ENCODE measurements around the gene ATP2B2. TPM values are rescaled to one million over a fixed set of nuclear protein-coding genes. Genes with fewer than 3 reads are reported as not detected.
"Not testable (repeated sequence)": the region's sequence is repeated elsewhere in the genome, so short reads cannot be mapped to it uniquely, and the experiment has no call there.

ATP2B2 gene
- total RNA-seq, 1 experiment from 2014 or later = not detected

DNA sequence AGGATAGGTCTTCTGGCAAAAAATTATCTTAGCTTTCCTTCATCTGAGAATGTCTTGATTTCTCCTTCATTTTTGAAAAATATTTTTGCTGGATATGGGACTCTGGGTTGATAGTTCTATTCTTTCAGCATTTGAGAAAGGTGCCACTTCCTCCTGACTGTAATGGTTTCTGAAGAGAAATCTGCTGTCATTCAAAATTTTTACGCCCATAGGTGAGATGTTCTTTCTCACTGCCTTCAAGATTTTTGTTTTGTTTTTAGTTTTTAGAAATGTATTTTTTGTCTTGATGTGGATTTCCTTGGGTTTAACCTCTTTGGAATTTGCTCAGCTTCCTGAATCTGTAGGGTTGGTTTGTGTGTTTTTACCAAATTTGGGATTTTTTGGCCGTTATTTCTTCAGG is 37.1 kb upstream of the ATP2B2 start:
- no peak overlapping the region for H3K4me3 ChIP-seq
- DNase-seq = no peak
- no peak overlapping the region for H3K27ac ChIP-seq
- H3K9me3 ChIP-seq (replicated peaks) = no peaks in the 10 kb centered on the region; the same call in 1 of the 2 replicates
- H3K4me1 ChIP-seq = no peaks in the 10 kb centered on the region
- H3K27me3 ChIP-seq = no peaks in the 10 kb centered on the region
- no peaks in the 10 kb centered on the region for H3K36me3 ChIP-seq

DNA sequence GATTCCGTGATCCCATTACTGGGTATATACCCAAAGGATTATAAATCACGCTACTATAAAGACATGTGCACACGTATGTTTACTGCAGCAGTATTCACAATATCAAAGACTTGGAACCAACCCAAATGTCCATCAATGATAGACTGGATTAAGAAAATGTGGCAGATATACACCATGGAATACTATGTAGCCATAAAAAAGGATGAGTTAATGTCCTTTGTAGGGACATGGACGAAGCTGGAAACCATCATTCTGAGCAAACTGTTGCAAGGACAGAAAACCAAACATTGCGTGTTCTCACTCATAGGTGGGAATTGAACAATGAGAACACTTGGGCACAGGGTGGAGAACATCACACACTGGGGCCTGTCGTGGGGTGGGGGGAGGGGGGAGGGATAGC is 35.0 kb upstream of the ATP2B2 start:
- H3K4me1 ChIP-seq; H3K27me3 ChIP-seq; H3K36me3 ChIP-seq; H3K4me3 ChIP-seq; H3K27ac ChIP-seq; H3K9me3 ChIP-seq (replicated peaks); DNase-seq: not testable (repeated sequence)

DNA sequence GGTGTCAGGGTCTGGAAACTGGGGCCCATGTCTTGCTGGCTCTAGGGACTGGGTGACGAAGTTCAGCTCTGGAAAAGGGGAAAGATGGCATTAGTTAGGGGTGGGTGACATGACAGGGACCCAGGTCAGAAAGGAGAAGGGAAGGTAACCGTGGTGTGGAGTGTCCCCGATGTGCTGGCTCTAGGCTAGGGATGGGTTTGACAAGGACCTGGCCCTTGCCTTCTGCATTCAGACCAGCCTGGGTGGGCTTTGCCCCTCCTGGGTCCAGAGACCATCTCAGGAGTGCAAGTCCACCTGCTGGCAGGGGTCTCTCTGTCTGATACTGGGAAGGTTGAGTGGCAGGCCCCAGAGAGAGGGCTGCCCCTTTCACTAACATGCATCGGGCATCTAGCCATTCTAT is 28.7 kb upstream of the ATP2B2 start:
- no peak overlapping the region for H3K4me3 ChIP-seq
- H3K27ac ChIP-seq = no peak overlapping the region
- no peaks in the 10 kb centered on the region for H3K9me3 ChIP-seq (replicated peaks)
- H3K36me3 ChIP-seq = no peaks in the 10 kb centered on the region
- no peaks in the 10 kb centered on the region for H3K4me1 ChIP-seq
- DNase-seq = no peak
- H3K27me3 ChIP-seq = no peaks in the 10 kb centered on the region

DNA sequence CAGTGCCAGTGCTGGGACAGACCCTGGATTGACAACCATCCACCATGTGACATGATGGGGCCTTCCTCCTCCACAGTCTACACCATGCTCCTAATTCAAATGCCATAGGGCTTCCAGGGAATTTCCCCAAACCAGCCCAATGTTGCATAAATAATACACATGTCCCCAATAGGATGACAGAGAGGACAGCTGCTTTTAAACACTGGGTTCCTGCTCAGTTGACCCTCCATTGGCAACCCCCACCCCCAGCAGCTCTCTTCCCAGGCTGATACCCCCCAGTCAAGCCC is 28.3 kb upstream of the ATP2B2 start:
- Histone ChIP-seq H3K36me3 (no peaks in the 10 kb centered on the region), H3K9me3 (replicated peaks) (no peaks in the 10 kb centered on the region), H3K4me1 (no peaks in the 10 kb centered on the region), H3K27ac (no peak overlapping the region), H3K27me3 (no peaks in the 10 kb centered on the region), H3K4me3 (no peak overlapping the region)
- DNase-seq = no peak

DNA sequence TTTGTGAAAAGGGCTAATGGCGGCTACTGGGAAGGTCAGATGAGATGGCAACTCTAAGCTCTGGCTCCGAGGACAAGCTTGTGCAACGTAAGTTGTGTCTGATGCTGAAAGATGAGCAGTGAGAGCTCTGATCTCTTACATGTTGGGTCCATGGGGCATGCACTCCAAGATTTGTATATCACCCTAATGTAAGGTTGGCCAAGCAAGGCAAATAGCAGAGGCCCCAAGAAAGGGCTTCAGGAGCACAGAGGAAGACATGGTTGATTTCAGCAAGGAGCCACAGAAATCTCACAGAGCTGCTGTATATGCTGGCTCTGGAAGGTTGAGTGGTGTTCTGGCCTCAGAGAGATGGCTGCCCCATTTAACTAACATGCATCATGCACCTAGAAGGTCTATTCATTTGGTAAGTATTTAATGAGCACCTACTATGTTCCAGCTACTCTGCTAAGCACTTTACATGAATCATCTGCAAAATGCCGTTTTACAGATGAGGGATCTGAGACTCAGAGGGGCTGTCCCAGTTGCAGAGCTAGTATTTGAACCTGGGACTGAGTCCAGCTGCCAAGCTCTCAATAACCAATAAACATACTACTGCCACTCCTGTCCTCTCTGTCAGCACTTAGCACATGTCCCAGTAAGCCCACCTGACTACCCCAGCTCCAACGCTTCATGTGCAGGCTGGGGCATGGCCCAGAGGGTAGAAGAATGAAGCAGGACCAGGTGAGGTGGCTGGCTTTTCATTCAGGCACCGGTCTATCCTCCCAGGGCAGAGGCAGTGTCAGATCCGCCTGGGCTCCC is 27.8 kb upstream of the ATP2B2 start:
- H3K9me3 ChIP-seq (replicated peaks) = no peaks in the 10 kb centered on the region
- no peak for DNase-seq
- no peaks in the 10 kb centered on the region for H3K4me1 ChIP-seq
- no peak overlapping the region for H3K27ac ChIP-seq
- H3K27me3 ChIP-seq = no peaks in the 10 kb centered on the region
- H3K36me3 ChIP-seq = no peaks in the 10 kb centered on the region
- H3K4me3 ChIP-seq = no peak overlapping the region

DNA sequence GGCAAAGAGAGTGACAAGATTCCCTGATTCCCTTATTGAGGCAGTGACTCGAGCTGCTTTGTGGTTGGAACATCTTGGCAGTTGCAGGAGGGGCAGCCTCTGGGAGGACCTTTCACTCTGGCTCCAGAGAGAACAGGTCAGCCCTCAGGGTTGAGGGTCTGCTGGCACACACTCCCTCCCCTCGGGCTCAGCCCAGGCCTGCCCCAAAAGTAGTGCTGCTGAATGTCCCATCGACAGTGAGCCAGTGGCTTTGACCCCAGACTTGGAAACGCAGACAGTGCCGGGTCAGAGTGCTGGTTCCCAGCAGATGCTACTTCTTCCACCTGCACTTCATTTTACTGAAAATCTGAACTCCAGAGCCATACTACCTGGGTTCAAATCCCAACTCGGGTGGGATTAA is 25.6 kb upstream of the ATP2B2 start:
- no peak overlapping the region for H3K4me3 ChIP-seq
- no peaks in the 10 kb centered on the region for H3K36me3 ChIP-seq
- H3K27ac ChIP-seq = no peak overlapping the region
- no peaks in the 10 kb centered on the region for H3K9me3 ChIP-seq (replicated peaks)
- no peak for DNase-seq
- H3K4me1 ChIP-seq = no peaks in the 10 kb centered on the region
- H3K27me3 ChIP-seq = no peaks in the 10 kb centered on the region

DNA sequence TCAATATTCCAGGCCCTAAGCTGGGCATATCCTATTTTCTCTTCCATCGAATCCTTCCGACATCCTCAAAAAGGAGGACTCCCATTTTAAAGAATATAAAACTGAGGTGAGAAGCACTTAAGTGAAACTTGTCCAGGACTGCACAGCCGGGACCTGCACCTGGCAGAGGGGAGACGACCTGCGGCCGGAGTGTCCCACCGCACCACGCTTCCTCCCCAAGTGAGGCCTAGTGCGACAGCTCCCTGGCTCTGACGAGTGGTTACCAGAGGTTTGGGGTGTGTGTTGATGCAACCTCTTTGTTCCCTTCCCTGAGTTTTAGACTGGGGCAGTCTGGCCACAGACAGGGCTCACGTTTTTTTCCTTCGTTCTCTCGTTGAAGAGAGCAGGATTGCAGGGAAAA is 24.9 kb upstream of the ATP2B2 start:
- Histone ChIP-seq H3K27ac (no peak overlapping the region), H3K4me3 (no peak overlapping the region), H3K4me1 (no peaks in the 10 kb centered on the region), H3K36me3 (no peaks in the 10 kb centered on the region), H3K27me3 (no peaks in the 10 kb centered on the region), H3K9me3 (replicated peaks) (no peaks in the 10 kb centered on the region)
- DNase-seq = no peak

DNA sequence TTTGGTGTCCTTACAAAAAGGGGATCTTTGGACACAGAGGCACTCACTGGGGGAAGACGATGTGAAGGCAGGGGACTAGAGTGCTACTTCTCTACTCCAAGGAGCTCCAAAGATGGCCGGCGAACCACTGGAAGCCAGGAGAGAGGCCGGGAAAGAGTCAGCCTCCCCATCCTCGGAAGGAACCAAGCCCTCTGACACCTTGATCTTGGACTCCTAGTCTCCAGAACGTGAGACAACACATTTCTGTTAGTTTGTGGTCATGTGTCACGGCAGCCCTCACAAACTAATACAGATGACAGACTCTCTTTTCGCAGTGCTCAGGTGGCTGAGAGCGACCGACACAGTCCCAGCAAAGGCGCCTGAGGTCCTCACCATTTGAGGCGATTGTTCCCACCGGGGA is 24.4 kb upstream of the ATP2B2 start:
- Histone ChIP-seq H3K27ac (no peak overlapping the region), H3K27me3 (no peaks in the 10 kb centered on the region), H3K4me1 (no peaks in the 10 kb centered on the region), H3K36me3 (no peaks in the 10 kb centered on the region), H3K4me3 (no peak overlapping the region), H3K9me3 (replicated peaks) (no peaks in the 10 kb centered on the region)
- no peak for DNase-seq

DNA sequence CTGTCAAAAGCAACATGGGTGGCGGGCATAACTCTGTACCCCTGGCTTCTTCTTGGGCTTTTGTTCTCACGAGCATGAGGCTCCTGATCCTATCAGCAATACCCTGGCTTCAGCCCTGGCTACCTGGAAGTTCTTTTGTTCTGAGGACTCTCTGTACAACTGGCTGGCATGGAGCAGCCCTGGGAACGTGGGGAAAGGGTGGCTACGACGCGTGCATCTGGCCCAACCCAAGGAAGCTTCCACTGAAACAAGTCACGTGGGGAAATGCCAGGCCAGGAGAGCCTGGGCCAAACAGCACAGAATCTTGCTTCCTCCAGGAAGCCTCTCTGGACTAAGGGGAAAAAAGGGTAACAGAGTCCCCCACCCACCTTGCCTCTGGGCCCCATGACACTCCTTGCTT is 22.7 kb upstream of the ATP2B2 start:
- Histone ChIP-seq H3K27ac (no peak overlapping the region), H3K27me3 (no peaks in the 10 kb centered on the region), H3K4me3 (no peak overlapping the region), H3K4me1 (no peaks in the 10 kb centered on the region), H3K9me3 (replicated peaks) (no peaks in the 10 kb centered on the region), H3K36me3 (no peaks in the 10 kb centered on the region)
- no peak for DNase-seq

DNA sequence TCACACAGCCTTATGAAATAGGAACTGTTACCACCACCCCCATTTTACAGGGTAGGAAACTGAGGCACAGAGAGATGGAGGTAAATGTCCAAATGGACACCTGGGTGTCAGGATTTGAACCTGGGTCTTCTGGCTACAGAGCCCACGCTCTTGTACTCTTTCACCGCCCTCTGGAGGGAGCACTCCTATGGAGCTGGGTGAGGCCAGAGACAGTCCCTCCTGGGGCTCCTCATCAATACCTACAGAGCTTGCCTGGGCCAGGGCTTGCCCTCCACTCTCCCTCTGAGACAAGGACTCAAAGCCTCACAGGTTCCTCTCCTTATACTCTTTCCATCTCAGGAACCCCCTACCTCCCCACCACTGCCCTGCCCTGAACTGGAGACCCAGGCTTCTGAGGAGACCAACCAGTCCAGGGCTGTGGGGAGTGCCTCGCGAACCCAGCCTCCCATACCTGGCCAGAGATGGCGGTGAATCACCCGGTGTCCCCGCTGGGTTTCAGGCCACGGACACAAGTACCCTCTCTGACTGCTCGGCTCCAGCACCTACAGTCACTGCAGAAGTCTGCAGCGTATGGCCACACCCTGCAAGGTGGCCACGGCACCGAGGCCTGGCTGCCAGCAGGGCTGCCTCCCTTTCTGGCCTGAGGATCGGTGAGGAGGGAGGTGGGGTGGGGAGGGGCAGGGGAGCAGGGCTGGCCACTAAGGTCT is 22.1 kb upstream of the ATP2B2 start:
- no peak for DNase-seq
- H3K27ac ChIP-seq = no peak overlapping the region
- no peaks in the 10 kb centered on the region for H3K4me1 ChIP-seq
- no peak overlapping the region for H3K4me3 ChIP-seq
- no peaks in the 10 kb centered on the region for H3K36me3 ChIP-seq
- H3K9me3 ChIP-seq (replicated peaks) = no peaks in the 10 kb centered on the region
- H3K27me3 ChIP-seq = no peaks in the 10 kb centered on the region

DNA sequence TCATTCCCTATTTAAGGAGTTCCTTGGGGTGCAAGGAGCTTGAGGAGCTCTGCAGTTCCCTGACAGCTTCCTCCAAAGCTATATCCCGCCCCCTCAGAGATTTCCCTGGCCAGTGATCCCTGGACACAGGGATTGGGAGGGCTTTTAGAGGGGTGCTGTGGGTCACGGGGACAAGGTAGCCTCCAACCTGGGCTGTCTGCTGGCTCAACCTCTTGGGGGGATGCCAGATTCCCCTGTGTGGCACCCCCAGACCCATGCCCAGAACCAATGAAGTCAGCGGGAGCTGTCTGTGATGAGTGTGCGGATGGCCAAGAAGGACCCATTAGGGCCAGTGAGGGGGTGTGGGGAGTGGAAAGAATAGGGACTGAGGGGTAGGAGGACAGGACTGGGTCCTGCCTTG is 21.0 kb upstream of the ATP2B2 start:
- no peaks in the 10 kb centered on the region for H3K27me3 ChIP-seq
- no peaks in the 10 kb centered on the region for H3K9me3 ChIP-seq (replicated peaks)
- no peaks in the 10 kb centered on the region for H3K36me3 ChIP-seq
- no peak overlapping the region for H3K27ac ChIP-seq
- no peak for DNase-seq
- H3K4me1 ChIP-seq = no peaks in the 10 kb centered on the region
- H3K4me3 ChIP-seq = no peak overlapping the region

DNA sequence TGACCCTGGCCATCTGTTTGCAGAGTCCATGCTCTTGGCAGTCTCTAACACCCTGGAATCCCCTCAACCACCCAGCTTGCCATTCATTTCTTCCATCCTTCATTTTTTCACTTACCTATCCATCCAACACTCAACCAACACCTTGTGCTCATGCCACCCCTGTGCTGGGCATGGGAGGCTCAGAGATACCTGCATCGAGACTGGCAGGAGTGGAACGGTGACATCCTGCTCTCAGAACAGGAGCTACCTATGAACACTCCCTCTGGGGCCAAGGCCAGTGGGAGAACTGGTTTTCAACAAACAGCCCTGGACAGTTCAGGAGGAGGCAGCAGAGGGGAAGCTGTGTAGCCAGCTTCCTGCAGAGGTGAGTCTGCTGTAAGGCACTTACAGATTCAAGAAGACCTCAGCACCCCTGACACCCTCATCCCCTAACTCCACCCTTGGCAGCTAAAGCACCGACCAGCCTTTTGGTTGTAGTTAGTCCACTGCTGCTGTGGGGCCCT is 19.5 kb upstream of the ATP2B2 start:
- no peak for DNase-seq

DNA sequence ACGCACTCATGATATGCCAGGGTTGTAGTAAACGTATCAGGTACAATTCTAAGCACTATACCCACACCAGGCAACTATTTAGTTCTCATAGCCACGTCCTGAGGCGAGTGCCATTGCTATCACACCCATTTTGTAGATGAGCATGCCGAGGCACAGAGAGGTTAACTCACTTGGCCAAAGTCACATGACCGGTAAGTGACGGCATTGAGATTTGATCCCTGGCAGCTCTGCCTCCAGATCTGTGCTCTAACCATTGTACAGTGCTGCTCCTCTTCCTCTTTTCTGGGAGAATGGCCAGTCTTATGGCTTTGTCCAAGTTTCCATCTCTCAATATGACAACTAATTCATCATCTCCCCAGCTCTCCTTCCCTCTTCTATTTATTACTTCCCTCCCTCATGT is 18.9 kb upstream of the ATP2B2 start:
- DNase-seq = no peak
- Histone ChIP-seq H3K4me1 (no peaks in the 10 kb centered on the region), H3K36me3 (no peaks in the 10 kb centered on the region), H3K27me3 (peaks cover 5% of the 10 kb centered on the region), H3K9me3 (replicated peaks) (no peaks in the 10 kb centered on the region), H3K27ac (no peak overlapping the region), H3K4me3 (no peak overlapping the region)

More for the DNA sequence above, 19.5 kb upstream of the ATP2B2 start:
- Histone ChIP-seq H3K4me1 (no peaks in the 10 kb centered on the region), H3K36me3 (no peaks in the 10 kb centered on the region), H3K9me3 (replicated peaks) (no peaks in the 10 kb centered on the region), H3K27ac (no peak overlapping the region), H3K4me3 (no peak overlapping the region), H3K27me3 (peaks cover 2% of the 10 kb centered on the region)

DNA sequence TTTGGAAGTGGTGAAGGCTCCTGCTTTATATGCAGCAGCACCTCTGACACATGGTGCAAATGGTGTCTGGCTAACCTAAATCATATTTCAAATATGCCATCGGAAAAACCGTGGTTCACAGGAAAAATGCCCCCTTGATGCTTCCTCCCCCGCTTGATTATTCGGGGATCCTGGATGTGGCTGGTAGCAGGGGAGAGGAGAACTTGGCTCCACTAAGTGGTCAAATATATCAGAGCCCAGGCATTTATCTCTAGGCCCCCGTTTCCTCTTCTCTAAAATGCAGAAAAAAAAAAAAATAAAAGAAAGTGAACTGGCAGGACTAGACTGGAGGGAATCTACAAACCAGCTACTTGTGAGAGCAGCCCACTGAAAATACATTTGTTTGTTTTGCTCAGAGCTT is 18.2 kb upstream of the ATP2B2 start:
- no peak for DNase-seq
- Histone ChIP-seq H3K4me1 (no peaks in the 10 kb centered on the region), H3K27me3 (peaks cover 5% of the 10 kb centered on the region), H3K9me3 (replicated peaks) (no peaks in the 10 kb centered on the region), H3K4me3 (no peak overlapping the region), H3K27ac (no peak overlapping the region), H3K36me3 (no peaks in the 10 kb centered on the region)

DNA sequence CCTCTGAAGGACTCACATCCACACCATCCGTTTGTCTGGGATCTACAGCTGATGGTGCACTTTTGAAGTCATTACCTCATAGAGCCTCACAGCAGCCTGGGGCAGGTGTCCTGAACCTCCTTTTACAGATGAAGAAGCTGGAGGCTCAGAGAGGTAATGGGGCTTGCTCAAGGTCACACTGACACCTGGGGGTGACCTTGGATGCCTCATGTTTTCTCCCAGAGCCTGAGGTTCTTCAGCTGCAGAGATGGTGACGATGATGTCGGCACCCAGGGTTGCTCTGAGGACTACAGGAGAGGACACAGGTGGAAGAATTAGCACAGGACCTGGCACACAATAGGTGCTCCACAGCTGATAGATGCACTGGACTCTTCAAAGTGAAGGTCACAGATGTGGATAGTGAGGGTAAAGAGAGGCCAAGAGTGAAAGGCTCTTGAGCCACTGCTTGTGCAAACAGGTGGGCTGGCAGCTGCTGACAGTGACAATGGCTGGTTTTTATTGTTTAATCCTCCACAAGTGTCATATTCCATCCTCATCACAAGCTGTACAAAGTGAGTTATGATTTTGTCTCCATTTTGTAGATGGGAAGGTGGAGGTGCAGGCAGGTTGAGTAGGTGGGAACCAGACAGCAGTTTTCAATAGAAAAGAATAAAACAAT is 17.4 kb upstream of the ATP2B2 start:
- Histone ChIP-seq H3K4me1 (no peaks in the 10 kb centered on the region), H3K4me3 (no peak overlapping the region), H3K9me3 (replicated peaks) (no peaks in the 10 kb centered on the region), H3K27ac (no peak overlapping the region), H3K27me3 (peaks cover 10% of the 10 kb centered on the region), H3K36me3 (no peaks in the 10 kb centered on the region)
- DNase-seq = no peak
